K562 (cell line): ENCODE results near the gene SAPCD1. TPM values are rescaled to one million over a fixed set of nuclear protein-coding genes. Genes with fewer than 3 reads are reported as not detected.

Experiments
- ERF ChIP-seq: fragments of 450-650 bp; formaldehyde crosslinking; IDR thresholded peaks from 2 replicates; pipeline ENCODE4 v1.4.0; 2020; ENCODE audit warnings: mild to moderate bottlenecking, mixed read lengths
- GATA2 ChIP-seq: sonication (generic); formaldehyde crosslinking; IDR thresholded peaks from 2 replicates; pipeline ENCODE4 v1.4.0; 2020; ENCODE audit warnings: mild to moderate bottlenecking, missing genetic modification reagents
- GTF2F1 ChIP-seq: IDR thresholded peaks from 2 replicates; pipeline ENCODE4 v1.6.1; 2011; ENCODE audit warnings: low read depth, low read length, improper control_type of control experiment
- KLF10 ChIP-seq: fragments of 250-450 bp; sonication (Bioruptor Pico); IDR thresholded peaks from 2 replicates; pipeline ENCODE4 v1.6.1; 2021; ENCODE audit warnings: matching md5 sums
- MAZ ChIP-seq, 2 experiments: fragments of 450-650 bp in 1 of 2; sonication (generic) in 1 of 2; formaldehyde crosslinking; IDR thresholded peaks in 1 of 2; conservative IDR thresholded peaks in 1 of 2; 2 replicates each; pipeline versions ENCODE4 v1.4.0 to v1.5.0; 2020; ENCODE audit warnings: mild to moderate bottlenecking in 1 of 2, missing genetic modification reagents in 1 of 2
- NCOA4 ChIP-seq: fragments of 450-650 bp; IDR thresholded peaks from 2 replicates; pipeline ENCODE4 v1.6.1; 2018; ENCODE audit warnings: mild to moderate bottlenecking; ENCODE audit not compliant: partially characterized antibody
- NEUROD1 ChIP-seq: fragments of 150-350 bp; IDR thresholded peaks from 2 replicates; pipeline ENCODE4 v1.6.1; 2014; ENCODE audit warnings: borderline replicate concordance, low read length, low read depth; ENCODE audit not compliant: partially characterized antibody
- NFIC ChIP-seq: fragments of 450-650 bp; IDR thresholded peaks from 2 replicates; pipeline ENCODE4 v1.6.1; 2017; ENCODE audit warnings: mild to moderate bottlenecking, inconsistent platforms
- PHB2 ChIP-seq: fragments of 450-650 bp; IDR thresholded peaks from 2 replicates; pipeline ENCODE4 v1.6.1; 2017; ENCODE audit warnings: low read depth
- SREBF1 ChIP-seq: fragments of 150-350 bp; IDR thresholded peaks from 2 replicates; pipeline ENCODE4 v1.6.1; 2014; ENCODE audit warnings: antibody characterized with exemption, low read depth, low read length, borderline replicate concordance
- THRAP3 ChIP-seq: fragments of 450-650 bp; IDR thresholded peaks from 2 replicates; pipeline ENCODE4 v1.6.1; 2016; ENCODE audit warnings: mild to moderate bottlenecking, inconsistent platforms, borderline replicate concordance
- ZNF121 ChIP-seq: sonication (generic); formaldehyde crosslinking; conservative IDR thresholded peaks from 2 replicates; pipeline ENCODE4 v1.8.0; 2022; ENCODE audit warnings: missing genetic modification reagents
- polyA plus RNA-seq, 8 experiments: library from polyadenylated mRNA; depleted of rRNA in 4 of 8; stranded (reverse) in 5 of 8; unstranded in 3 of 8; fragments of >200 nt; fragmentation: Nextera tagmentation in 2 of 8; fragmentation: Illumina TruSeq in 1 of 8; extraction: Ambion mirVana in 2 of 8; extraction: Trizol in 1 of 8; gene quantifications; 2 replicates each; pipeline versions ENCODE4 v1.2.1 to v1.2.3, GENCODE V29; 2011 to 2014; ENCODE audit warnings: inconsistent platforms in 1 of 8, missing spikeins in 1 of 8
- total RNA-seq, 7 experiments: library from RNA; depleted of rRNA in 6 of 7; stranded (reverse); fragments of >200 nt in 6 of 7; fragmentation: Illumina TruSeq in 2 of 7; extraction: Trizol in 2 of 7; gene quantifications; 2 replicates each; pipeline versions ENCODE4 v1.2.1 to v1.2.3, GENCODE V29; 2011 to 2021; ENCODE audit warnings: low replicate concordance in 1 of 7
- TF ChIP-seq, protein P1 (sequence below): sonication (generic); formaldehyde crosslinking; IDR thresholded peaks from 2 replicates; pipeline ENCODE4 v1.8.0; 2022; ENCODE audit warnings: missing genetic modification reagents, mild to moderate bottlenecking, borderline replicate concordance
- TF ChIP-seq, protein P2 (sequence below): sonication (generic); formaldehyde crosslinking; IDR thresholded peaks from 2 replicates; pipeline ENCODE4 v1.8.1; 2023; ENCODE audit warnings: mild to moderate bottlenecking, missing genetic modification reagents
- TF ChIP-seq, protein P3 (sequence below): fragments of 150-350 bp; conservative IDR thresholded peaks from 2 replicates; pipeline ENCODE4 v1.6.1; 2014; ENCODE audit warnings: low read length
- TF ChIP-seq, protein P4 (sequence below): fragments of 450-650 bp; IDR thresholded peaks from 2 replicates; pipeline ENCODE4 v1.6.1; 2016; ENCODE audit warnings: mild to moderate bottlenecking

Gene SAPCD1
- total and polyA plus RNA-seq, 9 of the 15 experiments (the other 6 are each of a cell fraction or from before 2014, with no cell fraction given): 2.6 to 30.2 (median 7.4) TPM

DNA sequence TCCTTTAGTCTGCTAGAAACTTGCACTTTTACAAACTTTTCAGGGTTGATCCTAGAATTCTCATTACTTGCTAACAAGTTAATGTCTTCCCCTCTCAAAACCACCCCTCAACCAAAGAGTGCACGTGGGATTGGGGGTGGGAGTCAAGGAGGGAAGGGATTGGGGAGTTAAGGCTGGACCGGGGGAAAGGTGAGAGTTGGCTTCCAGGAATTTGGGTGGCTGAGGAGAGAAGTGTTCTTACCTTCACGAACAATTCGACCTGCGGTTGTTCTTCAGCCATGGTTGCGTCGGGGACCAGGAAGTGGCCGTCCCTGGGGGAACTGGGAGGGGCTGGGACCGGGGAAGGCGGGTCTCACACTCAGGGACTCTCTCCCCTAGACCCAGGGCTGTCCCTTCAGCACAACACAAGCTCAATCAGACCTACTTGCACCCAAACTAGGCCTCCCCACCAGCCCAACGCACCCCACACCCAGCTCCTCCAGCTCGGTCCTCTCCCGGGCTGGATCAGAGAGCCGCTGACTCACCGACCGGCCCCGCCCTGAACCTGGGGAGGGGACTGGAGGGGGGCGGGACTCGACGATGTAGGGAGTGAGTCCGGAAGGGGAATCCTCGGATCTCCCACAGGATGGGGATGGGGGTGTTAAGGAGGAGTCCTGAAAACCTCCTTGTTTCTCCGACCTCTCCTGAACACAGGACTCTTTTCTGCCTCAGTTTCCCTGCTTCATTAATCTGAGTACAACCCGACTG lies 26.3 kb upstream of the SAPCD1 start, which contains the start of gene CLIC1 (continued):
- TF ChIP-seq, protein P1, sequence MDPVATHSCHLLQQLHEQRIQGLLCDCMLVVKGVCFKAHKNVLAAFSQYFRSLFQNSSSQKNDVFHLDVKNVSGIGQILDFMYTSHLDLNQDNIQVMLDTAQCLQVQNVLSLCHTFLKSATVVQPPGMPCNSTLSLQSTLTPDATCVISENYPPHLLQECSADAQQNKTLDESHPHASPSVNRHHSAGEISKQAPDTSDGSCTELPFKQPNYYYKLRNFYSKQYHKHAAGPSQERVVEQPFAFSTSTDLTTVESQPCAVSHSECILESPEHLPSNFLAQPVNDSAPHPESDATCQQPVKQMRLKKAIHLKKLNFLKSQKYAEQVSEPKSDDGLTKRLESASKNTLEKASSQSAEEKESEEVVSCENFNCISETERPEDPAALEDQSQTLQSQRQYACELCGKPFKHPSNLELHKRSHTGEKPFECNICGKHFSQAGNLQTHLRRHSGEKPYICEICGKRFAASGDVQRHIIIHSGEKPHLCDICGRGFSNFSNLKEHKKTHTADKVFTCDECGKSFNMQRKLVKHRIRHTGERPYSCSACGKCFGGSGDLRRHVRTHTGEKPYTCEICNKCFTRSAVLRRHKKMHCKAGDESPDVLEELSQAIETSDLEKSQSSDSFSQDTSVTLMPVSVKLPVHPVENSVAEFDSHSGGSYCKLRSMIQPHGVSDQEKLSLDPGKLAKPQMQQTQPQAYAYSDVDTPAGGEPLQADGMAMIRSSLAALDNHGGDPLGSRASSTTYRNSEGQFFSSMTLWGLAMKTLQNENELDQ: peak; percentile 39; the same call in 1 of the 2 replicates
- TF ChIP-seq NEUROD1 (peak; percentile 93), PHB2 (peak; percentile 53; the same call in 1 of the 2 replicates), ERF (CRISPR knock-in tag) (peak; percentile 60; the same call in 1 of the 2 replicates), MAZ (CRISPR knock-in tag; conservative IDR thresholded peaks at IDR 0.05 in 1 of 2, IDR thresholded peaks at IDR 0.05 in 1 of 2) (peak; percentile 96 to 100), KLF10 (0 out of 2 replicates have a peak, but pooled peaks have one; percentile 62), THRAP3 (no peak), SREBF1 (no peak), NFIC (no peak), GATA2 (CRISPR knock-in tag) (no peak), GTF2F1 (peak; percentile 82; the same call in 1 of the 2 replicates), NCOA4 (peak; percentile 1), ZNF121 (CRISPR knock-in tag) (peak; percentile 32; the same call in 1 of the 2 replicates)
- TF ChIP-seq, protein P2, sequence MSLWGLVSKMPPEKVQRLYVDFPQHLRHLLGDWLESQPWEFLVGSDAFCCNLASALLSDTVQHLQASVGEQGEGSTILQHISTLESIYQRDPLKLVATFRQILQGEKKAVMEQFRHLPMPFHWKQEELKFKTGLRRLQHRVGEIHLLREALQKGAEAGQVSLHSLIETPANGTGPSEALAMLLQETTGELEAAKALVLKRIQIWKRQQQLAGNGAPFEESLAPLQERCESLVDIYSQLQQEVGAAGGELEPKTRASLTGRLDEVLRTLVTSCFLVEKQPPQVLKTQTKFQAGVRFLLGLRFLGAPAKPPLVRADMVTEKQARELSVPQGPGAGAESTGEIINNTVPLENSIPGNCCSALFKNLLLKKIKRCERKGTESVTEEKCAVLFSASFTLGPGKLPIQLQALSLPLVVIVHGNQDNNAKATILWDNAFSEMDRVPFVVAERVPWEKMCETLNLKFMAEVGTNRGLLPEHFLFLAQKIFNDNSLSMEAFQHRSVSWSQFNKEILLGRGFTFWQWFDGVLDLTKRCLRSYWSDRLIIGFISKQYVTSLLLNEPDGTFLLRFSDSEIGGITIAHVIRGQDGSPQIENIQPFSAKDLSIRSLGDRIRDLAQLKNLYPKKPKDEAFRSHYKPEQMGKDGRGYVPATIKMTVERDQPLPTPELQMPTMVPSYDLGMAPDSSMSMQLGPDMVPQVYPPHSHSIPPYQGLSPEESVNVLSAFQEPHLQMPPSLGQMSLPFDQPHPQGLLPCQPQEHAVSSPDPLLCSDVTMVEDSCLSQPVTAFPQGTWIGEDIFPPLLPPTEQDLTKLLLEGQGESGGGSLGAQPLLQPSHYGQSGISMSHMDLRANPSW (CRISPR knock-in tag): 0 out of 2 replicates have a peak, but pooled peaks have one; percentile 2
- TF ChIP-seq, protein P3, sequence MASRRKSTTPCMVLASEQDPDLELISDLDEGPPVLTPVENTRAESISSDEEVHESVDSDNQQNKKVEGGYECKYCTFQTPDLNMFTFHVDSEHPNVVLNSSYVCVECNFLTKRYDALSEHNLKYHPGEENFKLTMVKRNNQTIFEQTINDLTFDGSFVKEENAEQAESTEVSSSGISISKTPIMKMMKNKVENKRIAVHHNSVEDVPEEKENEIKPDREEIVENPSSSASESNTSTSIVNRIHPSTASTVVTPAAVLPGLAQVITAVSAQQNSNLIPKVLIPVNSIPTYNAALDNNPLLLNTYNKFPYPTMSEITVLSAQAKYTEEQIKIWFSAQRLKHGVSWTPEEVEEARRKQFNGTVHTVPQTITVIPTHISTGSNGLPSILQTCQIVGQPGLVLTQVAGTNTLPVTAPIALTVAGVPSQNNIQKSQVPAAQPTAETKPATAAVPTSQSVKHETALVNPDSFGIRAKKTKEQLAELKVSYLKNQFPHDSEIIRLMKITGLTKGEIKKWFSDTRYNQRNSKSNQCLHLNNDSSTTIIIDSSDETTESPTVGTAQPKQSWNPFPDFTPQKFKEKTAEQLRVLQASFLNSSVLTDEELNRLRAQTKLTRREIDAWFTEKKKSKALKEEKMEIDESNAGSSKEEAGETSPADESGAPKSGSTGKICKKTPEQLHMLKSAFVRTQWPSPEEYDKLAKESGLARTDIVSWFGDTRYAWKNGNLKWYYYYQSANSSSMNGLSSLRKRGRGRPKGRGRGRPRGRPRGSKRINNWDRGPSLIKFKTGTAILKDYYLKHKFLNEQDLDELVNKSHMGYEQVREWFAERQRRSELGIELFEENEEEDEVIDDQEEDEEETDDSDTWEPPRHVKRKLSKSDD: peak; percentile 40; the same call in 1 of the 2 replicates
- TF ChIP-seq, protein P4, sequence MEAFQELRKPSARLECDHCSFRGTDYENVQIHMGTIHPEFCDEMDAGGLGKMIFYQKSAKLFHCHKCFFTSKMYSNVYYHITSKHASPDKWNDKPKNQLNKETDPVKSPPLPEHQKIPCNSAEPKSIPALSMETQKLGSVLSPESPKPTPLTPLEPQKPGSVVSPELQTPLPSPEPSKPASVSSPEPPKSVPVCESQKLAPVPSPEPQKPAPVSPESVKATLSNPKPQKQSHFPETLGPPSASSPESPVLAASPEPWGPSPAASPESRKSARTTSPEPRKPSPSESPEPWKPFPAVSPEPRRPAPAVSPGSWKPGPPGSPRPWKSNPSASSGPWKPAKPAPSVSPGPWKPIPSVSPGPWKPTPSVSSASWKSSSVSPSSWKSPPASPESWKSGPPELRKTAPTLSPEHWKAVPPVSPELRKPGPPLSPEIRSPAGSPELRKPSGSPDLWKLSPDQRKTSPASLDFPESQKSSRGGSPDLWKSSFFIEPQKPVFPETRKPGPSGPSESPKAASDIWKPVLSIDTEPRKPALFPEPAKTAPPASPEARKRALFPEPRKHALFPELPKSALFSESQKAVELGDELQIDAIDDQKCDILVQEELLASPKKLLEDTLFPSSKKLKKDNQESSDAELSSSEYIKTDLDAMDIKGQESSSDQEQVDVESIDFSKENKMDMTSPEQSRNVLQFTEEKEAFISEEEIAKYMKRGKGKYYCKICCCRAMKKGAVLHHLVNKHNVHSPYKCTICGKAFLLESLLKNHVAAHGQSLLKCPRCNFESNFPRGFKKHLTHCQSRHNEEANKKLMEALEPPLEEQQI: no peak
